ENCODE measurements around the gene TMX4. TPM values are rescaled to one million over a fixed set of nuclear protein-coding genes. Genes with fewer than 3 reads are reported as not detected.
"Not testable (repeated sequence)": the region's sequence is repeated elsewhere in the genome, so short reads cannot be mapped to it uniquely, and the experiment has no call there.

The TMX4 gene
- total and polyA plus RNA-seq, 2 experiments from 2014 or later = 27.7 to 32.9 TPM

DNA sequence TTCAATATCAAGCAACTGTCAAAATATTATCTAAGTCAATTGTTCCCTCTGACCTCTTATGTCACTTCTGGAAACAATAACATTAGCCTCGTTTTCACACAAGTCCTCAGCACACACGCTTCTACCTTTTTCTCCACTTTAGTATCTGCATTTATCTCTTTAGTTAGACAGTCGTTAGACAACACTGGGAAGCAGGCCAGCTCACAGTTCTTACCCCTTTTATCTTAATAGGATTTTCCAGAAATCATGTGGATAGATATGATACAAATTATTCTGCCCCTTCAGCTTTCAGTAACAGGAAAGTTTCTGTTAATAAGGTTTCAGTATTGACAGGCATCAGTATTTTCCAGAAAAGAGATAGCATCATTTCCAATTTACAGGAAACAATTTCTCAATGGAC is 53.4 kb downstream of the TMX4 start:
- WGBS, 2 experiments (ENCODE audit: low coverage in 1 of 2, low lambda C conversion rate in 2 of 2, missing lambda C conversion rate in 2 of 2) = 69 to 70% methylated on average over 3 of the region's 3 CpGs
- no peaks in the 10 kb centered on the region for H3K79me2 ChIP-seq (ENCODE audit: insufficient read depth)
- H3K9me3 ChIP-seq (ENCODE audit: low read depth) = no peaks in the 10 kb centered on the region
- no peak overlapping the region for H3K27ac ChIP-seq
- H3K4me2 ChIP-seq (ENCODE audit: unreplicated experiment) = no peak overlapping the region
- no peak overlapping the region for H3K9ac ChIP-seq
- TF ChIP-seq EZH2 (IDR thresholded peaks at IDR 0.05; ENCODE audit: insufficient read depth, poor library complexity, severe bottlenecking) = no peak
- no peak for TF ChIP-seq EZH2phosphoT487 (IDR thresholded peaks at IDR 0.05; ENCODE audit: insufficient read depth, low read depth)
- no peak for DNase-seq
- H3K27me3 ChIP-seq (replicated peaks; ENCODE audit: insufficient read depth) = no peaks in the 10 kb centered on the region
- H3K4me3 ChIP-seq = no peak overlapping the region
- peaks cover 12% of the 10 kb centered on the region; the same call in 1 of the 2 replicates for H3F3A ChIP-seq (ENCODE audit: insufficient read depth)
- H3K4me1 ChIP-seq (ENCODE audit: insufficient read depth) = peaks cover 17% of the 10 kb centered on the region
- H4K20me1 ChIP-seq (ENCODE audit: insufficient read depth) = no peaks in the 10 kb centered on the region
- no peak overlapping the region for H2AFZ ChIP-seq
- H3K36me3 ChIP-seq (ENCODE audit: low read depth) = no peaks in the 10 kb centered on the region
- in situ Hi-C loops (cut with MboI) = no loop called here
- H3K9me2 ChIP-seq (ENCODE audit: insufficient read depth) = no peaks in the 10 kb centered on the region

DNA sequence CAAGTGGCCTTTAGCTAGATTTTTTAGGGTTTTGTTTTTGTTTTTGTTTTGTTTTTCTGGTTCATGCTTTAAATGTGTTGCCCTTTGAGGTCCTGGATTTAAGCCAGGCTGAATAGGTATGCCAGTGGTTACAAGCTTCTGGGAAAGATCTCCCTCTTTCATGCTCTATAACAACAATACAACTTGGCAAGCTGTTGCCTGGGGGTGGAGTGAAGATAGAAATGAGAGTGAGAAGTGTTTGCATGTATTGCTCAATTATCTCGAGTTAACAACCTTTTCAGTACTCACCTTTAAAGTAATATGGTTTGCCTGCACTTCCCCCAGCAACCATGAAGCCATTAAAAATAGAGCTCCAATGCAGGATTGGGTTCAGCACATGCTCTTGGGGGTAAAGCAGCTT is 60.1 kb downstream of the TMX4 start:
- Histone ChIP-seq H3K9ac (no peak overlapping the region), H3K27me3 (replicated peaks; ENCODE audit: insufficient read depth) (peaks cover 7% of the 10 kb centered on the region), H3K36me3 (ENCODE audit: low read depth) (no peaks in the 10 kb centered on the region), H3K9me2 (ENCODE audit: insufficient read depth) (no peaks in the 10 kb centered on the region), H3K4me3 (no peak overlapping the region), H3F3A (ENCODE audit: insufficient read depth) (no peaks in the 10 kb centered on the region), H3K4me1 (ENCODE audit: insufficient read depth) (no peaks in the 10 kb centered on the region), H4K20me1 (ENCODE audit: insufficient read depth) (no peaks in the 10 kb centered on the region), H3K9me3 (ENCODE audit: low read depth) (no peaks in the 10 kb centered on the region), H2AFZ (no peak overlapping the region), H3K4me2 (ENCODE audit: unreplicated experiment) (no peak overlapping the region), H3K79me2 (ENCODE audit: insufficient read depth) (no peaks in the 10 kb centered on the region), H3K27ac (no peak overlapping the region)
- DNase-seq = no peak
- in situ Hi-C loops (cut with MboI) = no loop called here
- 8 to 9% methylated on average over 1 of the region's 1 CpG for WGBS, 2 experiments (ENCODE audit: low coverage in 1 of 2, low lambda C conversion rate in 2 of 2, missing lambda C conversion rate in 2 of 2)
- TF ChIP-seq EZH2 (IDR thresholded peaks at IDR 0.05; ENCODE audit: insufficient read depth, poor library complexity, severe bottlenecking) (no peak), EZH2phosphoT487 (IDR thresholded peaks at IDR 0.05; ENCODE audit: insufficient read depth, low read depth) (no peak)

DNA sequence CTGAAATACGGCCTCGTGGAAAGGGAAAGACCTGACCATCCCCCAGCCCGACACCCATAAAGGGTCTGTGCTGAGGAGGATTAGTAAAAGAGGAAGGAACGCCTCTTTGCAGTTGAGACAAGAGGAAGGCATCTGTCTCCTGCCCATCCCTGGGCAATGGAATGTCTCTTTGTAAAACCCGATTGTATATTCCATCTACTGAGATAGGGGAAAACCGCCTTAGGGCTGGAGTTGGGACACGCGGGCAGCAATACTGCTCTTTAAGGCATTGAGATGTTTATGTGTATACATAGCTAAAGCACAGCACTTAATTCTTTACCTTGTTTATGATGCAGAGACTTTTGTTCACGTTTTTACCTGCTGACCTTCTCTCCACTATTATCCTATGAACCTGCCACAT is 63.0 kb downstream of the TMX4 start:
- WGBS, 2 experiments (ENCODE audit: low coverage in 1 of 2, low lambda C conversion rate in 2 of 2, missing lambda C conversion rate in 2 of 2) = 60 to 63% methylated on average over 9 of the region's 9 CpGs
- in situ Hi-C loops (cut with MboI); H3F3A ChIP-seq (ENCODE audit: insufficient read depth): not testable (repeated sequence)

DNA sequence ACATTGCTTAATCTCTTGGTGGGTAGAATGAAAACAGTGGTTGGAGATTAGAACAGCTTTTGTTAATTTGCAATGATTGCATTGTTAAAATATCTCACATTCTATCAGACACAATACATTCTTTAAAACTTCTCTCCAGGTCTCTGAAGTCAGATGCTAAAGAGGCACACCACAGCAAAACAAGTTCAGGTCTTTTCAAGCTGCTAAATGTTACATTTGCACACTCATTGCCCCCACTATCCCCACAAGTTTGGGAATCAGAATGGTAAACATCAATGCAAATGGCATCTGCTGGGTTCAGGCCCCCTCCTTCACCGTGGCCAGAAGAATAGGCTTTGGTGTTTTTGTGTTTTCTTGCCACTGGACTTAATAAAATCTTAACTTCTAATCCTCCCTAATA is 69.2 kb downstream of the TMX4 start:
- H3K36me3 ChIP-seq (ENCODE audit: low read depth) = no peaks in the 10 kb centered on the region
- H3K27ac ChIP-seq = no peak overlapping the region
- no peak overlapping the region for H3K4me2 ChIP-seq (ENCODE audit: unreplicated experiment)
- no peak overlapping the region for H3K9ac ChIP-seq
- no peak for DNase-seq
- H3K4me1 ChIP-seq (ENCODE audit: insufficient read depth) = no peaks in the 10 kb centered on the region
- no peak for TF ChIP-seq EZH2phosphoT487 (IDR thresholded peaks at IDR 0.05; ENCODE audit: insufficient read depth, low read depth)
- TF ChIP-seq EZH2 (IDR thresholded peaks at IDR 0.05; ENCODE audit: insufficient read depth, poor library complexity, severe bottlenecking) = no peak
- H2AFZ ChIP-seq = no peak overlapping the region
- H3K4me3 ChIP-seq = no peak overlapping the region
- WGBS, 2 experiments (ENCODE audit: low coverage in 1 of 2, low lambda C conversion rate in 2 of 2, missing lambda C conversion rate in 2 of 2) = 81 to 86% methylated on average over 1 of the region's 1 CpG
- H4K20me1 ChIP-seq (ENCODE audit: insufficient read depth) = no peaks in the 10 kb centered on the region
- no peaks in the 10 kb centered on the region for H3F3A ChIP-seq (ENCODE audit: insufficient read depth)
- H3K27me3 ChIP-seq (replicated peaks; ENCODE audit: insufficient read depth) = peaks cover 7% of the 10 kb centered on the region; the same call in 1 of the 2 replicates
- in situ Hi-C loops (cut with MboI) = no loop called here
- no peaks in the 10 kb centered on the region for H3K9me3 ChIP-seq (ENCODE audit: low read depth)
- H3K79me2 ChIP-seq (ENCODE audit: insufficient read depth) = no peaks in the 10 kb centered on the region
- no peaks in the 10 kb centered on the region for H3K9me2 ChIP-seq (ENCODE audit: insufficient read depth)

More for the DNA sequence above, 63.0 kb downstream of the TMX4 start:
- H3K9me3 ChIP-seq (ENCODE audit: low read depth); DNase-seq; H4K20me1 ChIP-seq (ENCODE audit: insufficient read depth); H3K4me2 ChIP-seq (ENCODE audit: unreplicated experiment); H3K79me2 ChIP-seq (ENCODE audit: insufficient read depth); H3K9me2 ChIP-seq (ENCODE audit: insufficient read depth); H3K27me3 ChIP-seq (replicated peaks; ENCODE audit: insufficient read depth); H3K4me3 ChIP-seq; H3K36me3 ChIP-seq (ENCODE audit: low read depth); H3K27ac ChIP-seq; H2AFZ ChIP-seq; H3K4me1 ChIP-seq (ENCODE audit: insufficient read depth); H3K9ac ChIP-seq: not testable (repeated sequence)

DNA sequence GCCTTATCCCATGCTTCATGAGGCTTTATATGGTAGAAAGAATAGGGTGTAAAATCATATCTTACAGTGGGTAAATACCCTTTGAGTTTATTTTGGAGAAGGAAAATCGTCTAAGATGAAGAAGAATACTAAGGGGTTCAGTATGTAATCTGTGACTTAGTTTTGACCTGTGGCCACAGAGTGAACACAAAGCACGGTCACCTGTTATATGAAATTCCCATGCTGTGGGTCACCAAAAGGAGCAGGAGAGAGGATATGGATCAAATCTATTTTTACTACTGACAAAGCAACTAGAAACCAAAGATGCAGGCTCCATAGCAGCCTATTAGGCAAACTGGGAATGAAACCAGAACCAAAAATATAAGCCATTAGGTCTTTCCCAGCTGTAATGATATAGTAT is 75.7 kb downstream of the TMX4 start:
- no peaks in the 10 kb centered on the region for H3F3A ChIP-seq (ENCODE audit: insufficient read depth)
- H3K27ac ChIP-seq = no peak overlapping the region
- no peaks in the 10 kb centered on the region for H3K4me1 ChIP-seq (ENCODE audit: insufficient read depth)
- H3K79me2 ChIP-seq (ENCODE audit: insufficient read depth) = no peaks in the 10 kb centered on the region
- TF ChIP-seq EZH2 (IDR thresholded peaks at IDR 0.05; ENCODE audit: insufficient read depth, poor library complexity, severe bottlenecking) (no peak), EZH2phosphoT487 (IDR thresholded peaks at IDR 0.05; ENCODE audit: insufficient read depth, low read depth) (no peak)
- no peaks in the 10 kb centered on the region for H3K9me3 ChIP-seq (ENCODE audit: low read depth)
- H2AFZ ChIP-seq = no peak overlapping the region
- H3K9ac ChIP-seq = no peak overlapping the region
- 13 to 19% methylated on average over 2 of the region's 2 CpGs for WGBS, 2 experiments (ENCODE audit: low coverage in 1 of 2, low lambda C conversion rate in 2 of 2, missing lambda C conversion rate in 2 of 2)
- H3K36me3 ChIP-seq (ENCODE audit: low read depth) = no peaks in the 10 kb centered on the region
- no peak for DNase-seq
- H3K9me2 ChIP-seq (ENCODE audit: insufficient read depth) = no peaks in the 10 kb centered on the region
- no peak overlapping the region for H3K4me3 ChIP-seq
- in situ Hi-C loops (cut with MboI) = loop anchor here (10.0 kb wide), 1 partner anchor 771 kb away; no protein-coding TSS in a partner anchor
- no peaks in the 10 kb centered on the region for H4K20me1 ChIP-seq (ENCODE audit: insufficient read depth)
- no peak overlapping the region for H3K4me2 ChIP-seq (ENCODE audit: unreplicated experiment)
- no peaks in the 10 kb centered on the region for H3K27me3 ChIP-seq (replicated peaks; ENCODE audit: insufficient read depth)
